ENCODE results near the gene ROCK1. TPM values are rescaled to one million over a fixed set of nuclear protein-coding genes. Genes with fewer than 3 reads are reported as not detected.
"Not testable (repeated sequence)": the region's sequence is repeated elsewhere in the genome, so short reads cannot be mapped to it uniquely, and the experiment has no call there.

ROCK1 gene
- total RNA-seq = 67.0 TPM
- long read RNA-seq, full-length matches to known transcripts = 35 of 90 reads
- long read RNA-seq, partial matches to known transcripts = 44 of 90 reads
- long read RNA-seq, other reads (novel, unspliced or antisense) = 11 of 90 reads

- Histone ChIP-seq H3K27me3 (no peaks in the 10 kb centered on the region), H3K4me3 (peak within 1 kb of the TSS; percentile 96), H3K9me3 (no peaks in the 10 kb centered on the region), H3K4me1 (peaks cover 26% of the 10 kb centered on the region), H3K27ac (peak within 1 kb of the TSS; percentile 96), H3K36me3 (no peaks in the 10 kb centered on the region)
- DNase-seq (peak; percentile 100), ATAC-seq (peak; percentile 95)
- intact Hi-C loops (cut with DNase I) = no loop called here
- no peak for TF ChIP-seq CTCF (IDR thresholded peaks at IDR 0.05)
These were observed at the start of gene ROCK1 for GRCh38 chr18:21111346-21112139. Gene ROCK1, minus strand, starts transcription at chr18:21111813. Its CDS starts 903 bp downstream, at chr18:21110910.

- Histone ChIP-seq H3K4me1 (no peaks in the 10 kb centered on the region), H3K36me3 (no peaks in the 10 kb centered on the region), H3K27ac (no peak overlapping the region), H3K4me3 (no peak overlapping the region), H3K9me3 (peaks cover 8% of the 10 kb centered on the region), H3K27me3 (no peaks in the 10 kb centered on the region)
- ATAC-seq = no peak
- intact Hi-C loops (cut with DNase I) = no loop called here
- no peak for DNase-seq
- no peak for TF ChIP-seq CTCF (IDR thresholded peaks at IDR 0.05)
These were observed 43.8 kb upstream of the ROCK1 start for GRCh38 chr18:21155443-21155842.

- Histone ChIP-seq H3K9me3 (no peaks in the 10 kb centered on the region), H3K27ac (no peak overlapping the region), H3K4me1 (no peaks in the 10 kb centered on the region), H3K4me3 (no peak overlapping the region), H3K27me3 (no peaks in the 10 kb centered on the region), H3K36me3 (no peaks in the 10 kb centered on the region)
- intact Hi-C loops (cut with DNase I) = no loop called here
- TF ChIP-seq CTCF (IDR thresholded peaks at IDR 0.05) = no peak
- DNase-seq (no peak), ATAC-seq (peak; percentile 69)
These were observed 34.4 kb upstream of the ROCK1 start for GRCh38 chr18:21146016-21146415.

- intact Hi-C loops (cut with DNase I) = no loop called here
- no peak overlapping the region for H3K4me3 ChIP-seq
- no peak overlapping the region for H3K27ac ChIP-seq
- H3K9me3 ChIP-seq = no peaks in the 10 kb centered on the region
- H3K36me3 ChIP-seq = no peaks in the 10 kb centered on the region
- ATAC-seq = no peak
- H3K27me3 ChIP-seq = no peaks in the 10 kb centered on the region
- no peak for TF ChIP-seq CTCF (IDR thresholded peaks at IDR 0.05)
- no peaks in the 10 kb centered on the region for H3K4me1 ChIP-seq
- no peak for DNase-seq
These were observed 33.8 kb upstream of the ROCK1 start for GRCh38 chr18:21145371-21145770.

GRCh38 chr18:21141668-21142422 lies 30.2 kb upstream of the ROCK1 start:
- H3K27me3 ChIP-seq = no peaks in the 10 kb centered on the region
- H3K4me3 ChIP-seq = no peak overlapping the region
- H3K36me3 ChIP-seq = no peaks in the 10 kb centered on the region
- no peaks in the 10 kb centered on the region for H3K4me1 ChIP-seq
- intact Hi-C loops (cut with DNase I) = no loop called here
- no peak for ATAC-seq
- no peak for DNase-seq
- peak overlapping the region; percentile 36 for H3K27ac ChIP-seq
- no peaks in the 10 kb centered on the region for H3K9me3 ChIP-seq
- TF ChIP-seq CTCF (IDR thresholded peaks at IDR 0.05) = no peak

- intact Hi-C loops (cut with DNase I); ATAC-seq; H3K36me3 ChIP-seq; DNase-seq; H3K27me3 ChIP-seq; H3K9me3 ChIP-seq; H3K27ac ChIP-seq; H3K4me3 ChIP-seq; H3K4me1 ChIP-seq: not testable (repeated sequence)
These were observed 26.3 kb upstream of the ROCK1 start for GRCh38 chr18:21137719-21138488.

Measured in upper lobe of right lung (tissue), 1 donor.